HepG2 (cell line): Measurements from ENCODE around the gene HHEX. TPM values are rescaled to one million over a fixed set of nuclear protein-coding genes. Genes with fewer than 3 reads are reported as not detected.

ENCODE experiments used
- ARHGAP35 ChIP-seq: sonication (generic); formaldehyde crosslinking; IDR thresholded peaks from 2 replicates; pipeline ENCODE4 v1.9.0; 2022; ENCODE audit warnings: mild to moderate bottlenecking, inconsistent platforms, moderate library complexity, missing genetic modification reagents, borderline replicate concordance
- ATAD3A ChIP-seq: sonication (generic); formaldehyde crosslinking; IDR thresholded peaks from 2 replicates; pipeline ENCODE4 v1.4.0; 2020; ENCODE audit warnings: missing genetic modification reagents
- GATAD2A ChIP-seq: IDR thresholded peaks from 2 replicates; pipeline ENCODE4 v1.6.1; 2016
- KLF13 ChIP-seq: sonication (generic); formaldehyde crosslinking; IDR thresholded peaks from 2 replicates; pipeline ENCODE4 v1.4.0; 2020; ENCODE audit warnings: mild to moderate bottlenecking, missing genetic modification reagents
- MLLT10 ChIP-seq: sonication (generic); formaldehyde crosslinking; IDR thresholded peaks from 2 replicates; pipeline ENCODE4 v1.4.0; 2020; ENCODE audit warnings: missing genetic modification reagents
- RNF2 ChIP-seq: fragments of 450-650 bp; conservative IDR thresholded peaks from 2 replicates; pipeline ENCODE4 v1.6.1; 2016; ENCODE audit warnings: low read depth
- SALL1 ChIP-seq: sonication (generic); formaldehyde crosslinking; IDR thresholded peaks from 2 replicates; pipeline ENCODE4 v1.8.0; 2022; ENCODE audit warnings: mild to moderate bottlenecking, missing genetic modification reagents
- ZBTB43 ChIP-seq: sonication (generic); formaldehyde crosslinking; conservative IDR thresholded peaks from 2 replicates; pipeline ENCODE4 v1.4.0; 2020; ENCODE audit warnings: missing genetic modification reagents
- ZFX ChIP-seq: sonication (generic); formaldehyde crosslinking; IDR thresholded peaks from 2 replicates; pipeline ENCODE4 v1.4.0; 2020; ENCODE audit warnings: mild to moderate bottlenecking, low read depth, missing genetic modification reagents, moderate library complexity
- ZNF501 ChIP-seq: sonication (generic); formaldehyde crosslinking; IDR thresholded peaks from 2 replicates; pipeline ENCODE4 v1.5.1; 2020; ENCODE audit warnings: mild to moderate bottlenecking, moderate library complexity, missing genetic modification reagents
- ZNF547 ChIP-seq: sonication (generic); formaldehyde crosslinking; IDR thresholded peaks from 2 replicates; pipeline ENCODE4 v1.5.1; 2020; ENCODE audit warnings: mild to moderate bottlenecking, missing genetic modification reagents
- ZNF646 ChIP-seq: sonication (generic); formaldehyde crosslinking; IDR thresholded peaks from 2 replicates; pipeline ENCODE4 v1.9.0; 2021; ENCODE audit warnings: mild to moderate bottlenecking, missing genetic modification reagents
- ZNF709 ChIP-seq: sonication (generic); formaldehyde crosslinking; IDR thresholded peaks from 2 replicates; pipeline ENCODE4 v1.5.0; 2020; ENCODE audit warnings: mild to moderate bottlenecking, missing genetic modification reagents
- ZNF883 ChIP-seq: sonication (generic); formaldehyde crosslinking; IDR thresholded peaks from 2 replicates; pipeline ENCODE4 v1.5.1; 2020; ENCODE audit warnings: mild to moderate bottlenecking, missing genetic modification reagents; ENCODE audit errors: not compliant biosample characterization
- polyA plus RNA-seq, 8 experiments: library from polyadenylated mRNA; depleted of rRNA in 3 of 8; stranded (reverse) in 7 of 8; unstranded in 1 of 8; fragments of >200 nt; fragmentation: Illumina TruSeq in 4 of 8; extraction: Trizol in 4 of 8; gene quantifications; 2 replicates each; pipeline versions ENCODE4 v1.2.1 to v1.2.3, GENCODE V29; 2011 to 2016; ENCODE audit warnings: low read depth in 4 of 8, missing spikeins in 1 of 8, mixed read lengths in 1 of 8; ENCODE audit not compliant: insufficient read depth in 1 of 8
- total RNA-seq, 5 experiments: library from RNA; depleted of rRNA; stranded (reverse); fragments of >200 nt; fragmentation: Illumina TruSeq; extraction: Trizol; gene quantifications; 2 replicates each; pipeline ENCODE4 v1.2.3, GENCODE V29; 2016; ENCODE audit warnings: low read depth in 1 of 5
- TF ChIP-seq, protein P1 (sequence below): sonication (generic); formaldehyde crosslinking; conservative IDR thresholded peaks from 2 replicates; pipeline ENCODE4 v1.8.0; 2022; ENCODE audit warnings: mild to moderate bottlenecking, moderate library complexity, missing genetic modification reagents

Gene HHEX
- total and polyA plus RNA-seq, 2 of the 13 experiments (the other 11 are each of a cell fraction or from before 2014, with no cell fraction given) = 44.5 to 48.7 TPM

DNA sequence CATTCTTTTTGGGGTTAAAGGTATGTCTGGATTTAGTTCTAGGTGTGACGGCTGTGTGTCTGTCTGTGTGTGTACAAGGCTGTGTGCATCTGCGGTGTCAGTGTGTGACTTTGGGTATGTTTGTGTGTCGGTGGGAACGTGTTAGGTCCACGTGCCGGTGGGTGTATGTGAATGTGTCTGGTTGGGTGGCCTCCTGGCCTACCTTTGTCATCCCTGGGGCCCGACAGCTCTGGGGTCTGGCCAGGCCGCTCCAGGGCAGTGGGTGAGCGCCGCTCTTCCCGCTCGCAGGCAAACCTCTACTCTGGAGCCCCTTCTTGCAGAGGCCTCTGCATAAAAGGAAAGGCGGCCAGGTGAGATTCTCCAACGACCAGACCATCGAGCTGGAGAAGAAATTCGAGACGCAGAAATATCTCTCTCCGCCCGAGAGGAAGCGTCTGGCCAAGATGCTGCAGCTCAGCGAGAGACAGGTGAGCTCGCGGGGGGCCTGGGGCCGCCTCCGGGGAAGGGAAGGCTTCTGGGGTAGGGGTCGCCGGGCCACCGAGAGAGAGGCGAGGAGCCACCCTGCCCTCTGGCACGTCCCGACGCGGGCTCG lies 2.4 kb downstream of the HHEX start (continued):
- TF ChIP-seq, protein P1, sequence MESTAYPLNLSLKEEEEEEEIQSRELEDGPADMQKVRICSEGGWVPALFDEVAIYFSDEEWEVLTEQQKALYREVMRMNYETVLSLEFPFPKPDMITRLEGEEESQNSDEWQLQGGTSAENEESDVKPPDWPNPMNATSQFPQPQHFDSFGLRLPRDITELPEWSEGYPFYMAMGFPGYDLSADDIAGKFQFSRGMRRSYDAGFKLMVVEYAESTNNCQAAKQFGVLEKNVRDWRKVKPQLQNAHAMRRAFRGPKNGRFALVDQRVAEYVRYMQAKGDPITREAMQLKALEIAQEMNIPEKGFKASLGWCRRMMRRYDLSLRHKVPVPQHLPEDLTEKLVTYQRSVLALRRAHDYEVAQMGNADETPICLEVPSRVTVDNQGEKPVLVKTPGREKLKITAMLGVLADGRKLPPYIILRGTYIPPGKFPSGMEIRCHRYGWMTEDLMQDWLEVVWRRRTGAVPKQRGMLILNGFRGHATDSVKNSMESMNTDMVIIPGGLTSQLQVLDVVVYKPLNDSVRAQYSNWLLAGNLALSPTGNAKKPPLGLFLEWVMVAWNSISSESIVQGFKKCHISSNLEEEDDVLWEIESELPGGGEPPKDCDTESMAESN (CRISPR knock-in tag) = 0 out of 2 replicates have a peak, but pooled peaks have one; percentile 39
- TF ChIP-seq GATAD2A (CRISPR knock-in tag) = no peak
- peak; percentile 42 for TF ChIP-seq ZNF709 (CRISPR knock-in tag)
- TF ChIP-seq ZNF646 (CRISPR knock-in tag) = 0 out of 2 replicates have a peak, but pooled peaks have one; percentile 53
- TF ChIP-seq RNF2 = peak; percentile 71
- no peak for TF ChIP-seq ATAD3A
- TF ChIP-seq KLF13 = no peak
- TF ChIP-seq ARHGAP35 = peak; percentile 37; the same call in 1 of the 2 replicates
- TF ChIP-seq ZFX (CRISPR knock-in tag) = peak; percentile 73; the same call in 1 of the 2 replicates
- no peak for TF ChIP-seq ZNF547
- TF ChIP-seq ZNF501 (CRISPR knock-in tag) = peak; percentile 65
- TF ChIP-seq ZBTB43 (CRISPR knock-in tag) = 0 out of 2 replicates have a peak, but pooled peaks have one; percentile 28
- peak; percentile 70; the same call in 1 of the 2 replicates for TF ChIP-seq MLLT10 (CRISPR knock-in tag)
- TF ChIP-seq ZNF883 = peak; percentile 80
- 0 out of 2 replicates have a peak, but pooled peaks have one; percentile 34 for TF ChIP-seq SALL1
